Right lobe of liver (tissue), 4 donors: ENCODE results near the gene HSPA1A.

ENCODE experiments used
- POLR2A ChIP-seq: fragments of 450-650 bp; IDR thresholded peaks from one replicate; pipeline ENCODE4 v1.6.1; 2017; ENCODE audit warnings: antibody characterized with exemption, mild to moderate bottlenecking
- TF ChIP-seq, protein P1 (sequence below), 4 donors: fragments of 200-600 bp in 3 of 4; fragments of 450-650 bp in 1 of 4; IDR thresholded peaks; one replicate each; pipeline versions ENCODE4 v1.5.1 to v1.8.0; 2016 to 2022; ENCODE audit warnings: antibody characterized with exemption in 4 of 4, mild to moderate bottlenecking in 2 of 4
- donor health status: DM: no; HTN: no; CAD: no.
- donor health status: DM: no; HTN: no; CAD: no.
- donor health status: DM: no; HTN: yes; CAD: no.

DNA sequence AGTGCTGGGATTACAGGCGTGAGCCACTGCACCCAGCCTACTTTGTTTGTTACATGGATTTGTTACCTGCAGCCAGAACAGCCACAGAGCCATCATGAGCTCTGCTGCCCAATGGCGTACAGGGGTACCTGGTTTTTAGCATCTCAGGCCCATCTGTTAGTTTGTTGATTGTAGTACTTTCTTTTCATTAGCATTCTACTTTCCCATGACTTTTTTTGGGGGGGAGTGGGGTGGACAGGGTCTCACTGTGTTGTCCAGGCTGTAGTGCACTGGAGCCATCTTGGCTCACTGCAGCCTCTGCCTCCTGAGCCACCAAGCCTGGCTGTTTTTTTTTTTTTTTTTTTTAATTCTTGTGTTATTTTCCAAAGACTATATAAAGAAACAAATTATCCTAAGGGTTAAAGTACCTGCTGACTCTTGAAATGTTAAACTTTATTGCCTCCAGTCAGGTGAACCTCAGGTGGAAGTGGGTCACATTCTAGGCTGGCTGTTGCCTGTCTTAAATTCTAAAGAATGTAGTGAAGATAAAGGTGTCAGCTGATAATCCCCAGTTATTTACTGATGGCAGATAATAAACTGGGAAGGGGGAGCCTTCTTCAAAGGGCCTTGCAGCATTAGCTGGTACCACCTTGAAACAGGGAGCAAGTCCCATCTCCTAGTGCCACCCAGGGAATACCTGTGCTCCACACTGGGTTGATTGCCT, 32.1 kb downstream of the HSPA1A start:
- TF ChIP-seq, protein P1, sequence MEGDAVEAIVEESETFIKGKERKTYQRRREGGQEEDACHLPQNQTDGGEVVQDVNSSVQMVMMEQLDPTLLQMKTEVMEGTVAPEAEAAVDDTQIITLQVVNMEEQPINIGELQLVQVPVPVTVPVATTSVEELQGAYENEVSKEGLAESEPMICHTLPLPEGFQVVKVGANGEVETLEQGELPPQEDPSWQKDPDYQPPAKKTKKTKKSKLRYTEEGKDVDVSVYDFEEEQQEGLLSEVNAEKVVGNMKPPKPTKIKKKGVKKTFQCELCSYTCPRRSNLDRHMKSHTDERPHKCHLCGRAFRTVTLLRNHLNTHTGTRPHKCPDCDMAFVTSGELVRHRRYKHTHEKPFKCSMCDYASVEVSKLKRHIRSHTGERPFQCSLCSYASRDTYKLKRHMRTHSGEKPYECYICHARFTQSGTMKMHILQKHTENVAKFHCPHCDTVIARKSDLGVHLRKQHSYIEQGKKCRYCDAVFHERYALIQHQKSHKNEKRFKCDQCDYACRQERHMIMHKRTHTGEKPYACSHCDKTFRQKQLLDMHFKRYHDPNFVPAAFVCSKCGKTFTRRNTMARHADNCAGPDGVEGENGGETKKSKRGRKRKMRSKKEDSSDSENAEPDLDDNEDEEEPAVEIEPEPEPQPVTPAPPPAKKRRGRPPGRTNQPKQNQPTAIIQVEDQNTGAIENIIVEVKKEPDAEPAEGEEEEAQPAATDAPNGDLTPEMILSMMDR (IDR thresholded peaks at IDR 0.05) = no peak
- TF ChIP-seq POLR2A = no peak
